ENCODE data around the gene ESPN. TPM values are rescaled to one million over a fixed set of nuclear protein-coding genes. Genes with fewer than 3 reads are reported as not detected.

The ESPN gene
- total RNA-seq, 4 donors from 2014 or later, result 40.2 to 368 (median 157) TPM

GRCh38 chr1:6471086-6471969 lies 46.8 kb downstream of the ESPN start:
- in situ Hi-C loops (cut with MboI; ENCODE audit: low pct_ligation_motif_present in 1 of 4, low pct_unique_long_range_greater_than_20kb in 1 of 4, low sequenced_read_pairs in 3 of 4) (no loop called here), intact Hi-C loops (cut with DNase I; ENCODE audit: low total_unique reads) (no loop called here)
- Histone ChIP-seq H3K36me3 (no peaks in the 10 kb centered on the region), H3K27me3 (peaks cover under 1% of the 10 kb centered on the region), H3K27ac (peak overlapping the region; percentile 89 to 93 (median 92)), H3K4me3 (peak overlapping the region in 3 of 4 donors; percentile 18 to 30 (median 23)), H3K4me1 (peaks cover 6 to 37% (median 24%) of the 10 kb centered on the region in 4 donors), H3K9me3 (no peaks in the 10 kb centered on the region)
- TF ChIP-seq POLR2A (IDR thresholded peaks at IDR 0.05), result peak; percentile 53
- no peak for TF ChIP-seq EP300 (IDR thresholded peaks at IDR 0.05; ENCODE audit: low read depth)
- TF ChIP-seq POLR2AphosphoS5 (IDR thresholded peaks at IDR 0.05), result peak; percentile 65 to 68 (median 68)
- TF ChIP-seq CTCF (IDR thresholded peaks at IDR 0.05), result no peak
- 25 to 68% methylated on average over 5 to 63 of the region's 67 CpGs for WGBS, 2 donors (ENCODE audit: low coverage in 1 of 2)
- peak; percentile 90 for DNase-seq

- Histone ChIP-seq H3K4me3 (peak overlapping the region in 2 of 4 donors; percentile 23 to 30), H3K36me3 (no peaks in the 10 kb centered on the region), H3K27ac (peak overlapping the region; percentile 89 to 93 (median 92)), H3K9me3 (no peaks in the 10 kb centered on the region), H3K4me1 (peaks cover 6 to 43% (median 29%) of the 10 kb centered on the region in 4 donors), H3K27me3 (no peaks in the 10 kb centered on the region)
- 16 to 69% methylated on average over 2 to 7 of the region's 7 CpGs for WGBS, 2 donors (ENCODE audit: low coverage in 1 of 2)
- intact Hi-C loops (cut with DNase I; ENCODE audit: low total_unique reads), result no loop called here
- in situ Hi-C loops (cut with MboI; ENCODE audit: low pct_ligation_motif_present in 1 of 4, low pct_unique_long_range_greater_than_20kb in 1 of 4, low sequenced_read_pairs in 3 of 4), result no loop called here
- no peak for TF ChIP-seq EP300 (IDR thresholded peaks at IDR 0.05; ENCODE audit: low read depth)
- TF ChIP-seq POLR2A (IDR thresholded peaks at IDR 0.05), result peak; percentile 34
- TF ChIP-seq POLR2AphosphoS5 (IDR thresholded peaks at IDR 0.05), result peak; percentile 27 to 55 (median 34)
- DNase-seq, result peak; percentile 89
These were observed 47.4 kb downstream of the ESPN start for GRCh38 chr1:6471970-6472368.

GRCh38 chr1:6472391-6472790 lies 47.8 kb downstream of the ESPN start:
- no peaks in the 10 kb centered on the region for H3K36me3 ChIP-seq
- no peaks in the 10 kb centered on the region for H3K27me3 ChIP-seq
- peaks cover 6 to 44% (median 30%) of the 10 kb centered on the region in 4 donors for H3K4me1 ChIP-seq
- no peak for DNase-seq
- TF ChIP-seq CTCF (IDR thresholded peaks at IDR 0.05) (peak; percentile 13 to 78 (median 48)), EP300 (IDR thresholded peaks at IDR 0.05; ENCODE audit: low read depth) (no peak)
- 58% methylated on average over 10 of the region's 10 CpGs; no CpG with 5 or more reads in 1 of the 2 donors for WGBS, 2 donors (ENCODE audit: low coverage in 1 of 2)
- H3K4me3 ChIP-seq, result peak overlapping the region in 2 of 4 donors; percentile 23 to 30
- intact Hi-C loops (cut with DNase I; ENCODE audit: low total_unique reads) (no loop called here), in situ Hi-C loops (cut with MboI; ENCODE audit: low pct_ligation_motif_present in 1 of 4, low pct_unique_long_range_greater_than_20kb in 1 of 4, low sequenced_read_pairs in 3 of 4) (no loop called here)
- H3K27ac ChIP-seq, result peak overlapping the region; percentile 89 to 93 (median 92)
- no peaks in the 10 kb centered on the region for H3K9me3 ChIP-seq

- DNase-seq, result no peak
- in situ Hi-C loops (cut with MboI; ENCODE audit: low pct_ligation_motif_present in 1 of 4, low pct_unique_long_range_greater_than_20kb in 1 of 4, low sequenced_read_pairs in 3 of 4), result no loop called here
- TF ChIP-seq POLR2A (IDR thresholded peaks at IDR 0.05) (no peak), EP300 (IDR thresholded peaks at IDR 0.05; ENCODE audit: low read depth) (no peak), CTCF (IDR thresholded peaks at IDR 0.05) (no peak), POLR2AphosphoS5 (IDR thresholded peaks at IDR 0.05) (no peak)
- Histone ChIP-seq H3K36me3 (no peaks in the 10 kb centered on the region), H3K27ac (peak overlapping the region; percentile 89 to 93 (median 92)), H3K27me3 (no peaks in the 10 kb centered on the region), H3K4me3 (peak overlapping the region in 2 of 4 donors; percentile 11 to 24), H3K9me3 (no peaks in the 10 kb centered on the region), H3K4me1 (peaks cover 6 to 44% (median 30%) of the 10 kb centered on the region in 4 donors)
- WGBS, 2 donors (ENCODE audit: low coverage in 1 of 2), result 70% methylated on average over 7 of the region's 18 CpGs; no CpG with 5 or more reads in 1 of the 2 donors
- intact Hi-C loops (cut with DNase I; ENCODE audit: low total_unique reads), result no loop called here
These were observed 48.6 kb downstream of the ESPN start for GRCh38 chr1:6473156-6473555.

All from transverse colon (tissue), 4 donors.